ENCODE measurements around the gene ONECUT3.
"Not testable (repeated sequence)": the region's sequence is repeated elsewhere in the genome, so short reads cannot be mapped to it uniquely, and the experiment has no call there.

ONECUT3 gene

GRCh38 chr19:1797313-1797712 is 44.0 kb downstream of the ONECUT3 start:
- H3K9me3 Mint-ChIP-seq; H3K4me3 Mint-ChIP-seq; H3K27ac Mint-ChIP-seq; intact Hi-C loops (cut with micrococcal nuclease); H3K4me1 Mint-ChIP-seq (ENCODE audit: low read depth): not testable (repeated sequence)
- Mint-ChIP-seq H3K36me3 (ENCODE audit: low read depth) (peaks cover 16% of the 10 kb centered on the region), H3K27me3 (peaks cover 33% of the 10 kb centered on the region)

GRCh38 chr19:1799695-1800342 is 46.5 kb downstream of the ONECUT3 start:
- Mint-ChIP-seq H3K4me1 (ENCODE audit: low read depth) (peaks cover 15% of the 10 kb centered on the region), H3K4me3 (no peak overlapping the region), H3K27me3 (peaks cover 23% of the 10 kb centered on the region), H3K27ac (no peak overlapping the region), H3K9me3 (no peaks in the 10 kb centered on the region), H3K36me3 (ENCODE audit: low read depth) (peaks cover 29% of the 10 kb centered on the region)
- intact Hi-C loops (cut with micrococcal nuclease) = no loop called here

GRCh38 chr19:1804858-1805257 is 51.6 kb downstream of the ONECUT3 start:
- H3K4me1 Mint-ChIP-seq (ENCODE audit: low read depth) = peaks cover 6% of the 10 kb centered on the region
- H3K27me3 Mint-ChIP-seq = no peaks in the 10 kb centered on the region
- H3K9me3 Mint-ChIP-seq = no peaks in the 10 kb centered on the region
- intact Hi-C loops (cut with micrococcal nuclease) = no loop called here
- H3K4me3 Mint-ChIP-seq = no peak overlapping the region
- H3K27ac Mint-ChIP-seq = no peak overlapping the region
- peaks cover 37% of the 10 kb centered on the region for H3K36me3 Mint-ChIP-seq (ENCODE audit: low read depth)

- H3K36me3 Mint-ChIP-seq (ENCODE audit: low read depth) = peaks cover 31% of the 10 kb centered on the region
- no peak overlapping the region for H3K27ac Mint-ChIP-seq
- H3K9me3 Mint-ChIP-seq = no peaks in the 10 kb centered on the region
- H3K27me3 Mint-ChIP-seq = no peaks in the 10 kb centered on the region
- H3K4me1 Mint-ChIP-seq (ENCODE audit: low read depth) = peaks cover 6% of the 10 kb centered on the region
- no peak overlapping the region for H3K4me3 Mint-ChIP-seq
- intact Hi-C loops (cut with micrococcal nuclease) = no loop called here
Observed at GRCh38 chr19:1805401-1806183, 52.3 kb downstream of the ONECUT3 start.

- Mint-ChIP-seq H3K27me3 (no peaks in the 10 kb centered on the region), H3K4me3 (no peak overlapping the region), H3K27ac (no peak overlapping the region), H3K4me1 (ENCODE audit: low read depth) (peaks cover 8% of the 10 kb centered on the region), H3K36me3 (ENCODE audit: low read depth) (peaks cover 31% of the 10 kb centered on the region), H3K9me3 (no peaks in the 10 kb centered on the region)
- intact Hi-C loops (cut with micrococcal nuclease) = no loop called here
Observed at GRCh38 chr19:1806184-1807029, 53.1 kb downstream of the ONECUT3 start.

- H3K36me3 Mint-ChIP-seq (ENCODE audit: low read depth) = peaks cover 32% of the 10 kb centered on the region
- peaks cover 12% of the 10 kb centered on the region for H3K4me1 Mint-ChIP-seq (ENCODE audit: low read depth)
- H3K27me3 Mint-ChIP-seq = no peaks in the 10 kb centered on the region
- no peak overlapping the region for H3K4me3 Mint-ChIP-seq
- H3K27ac Mint-ChIP-seq = no peak overlapping the region
- intact Hi-C loops (cut with micrococcal nuclease) = no loop called here
- no peaks in the 10 kb centered on the region for H3K9me3 Mint-ChIP-seq
Observed at GRCh38 chr19:1807030-1807694, 53.9 kb downstream of the ONECUT3 start.

- intact Hi-C loops (cut with micrococcal nuclease) = no loop called here
- H3K4me3 Mint-ChIP-seq = no peak overlapping the region
- peaks cover 33% of the 10 kb centered on the region for H3K36me3 Mint-ChIP-seq (ENCODE audit: low read depth)
- no peaks in the 10 kb centered on the region for H3K27me3 Mint-ChIP-seq
- no peaks in the 10 kb centered on the region for H3K9me3 Mint-ChIP-seq
- peaks cover 13% of the 10 kb centered on the region for H3K4me1 Mint-ChIP-seq (ENCODE audit: low read depth)
- H3K27ac Mint-ChIP-seq = no peak overlapping the region
Observed at GRCh38 chr19:1807695-1808394, 54.5 kb downstream of the ONECUT3 start.

GRCh38 chr19:1808395-1808731 is 55.1 kb downstream of the ONECUT3 start:
- H3K27me3 Mint-ChIP-seq = no peaks in the 10 kb centered on the region
- H3K36me3 Mint-ChIP-seq (ENCODE audit: low read depth) = peaks cover 30% of the 10 kb centered on the region
- peaks cover 16% of the 10 kb centered on the region for H3K4me1 Mint-ChIP-seq (ENCODE audit: low read depth)
- no peaks in the 10 kb centered on the region for H3K9me3 Mint-ChIP-seq
- intact Hi-C loops (cut with micrococcal nuclease) = no loop called here
- no peak overlapping the region for H3K4me3 Mint-ChIP-seq
- H3K27ac Mint-ChIP-seq = no peak overlapping the region

GRCh38 chr19:1809678-1810077 is 56.4 kb downstream of the ONECUT3 start:
- H3K27me3 Mint-ChIP-seq = no peaks in the 10 kb centered on the region
- H3K27ac Mint-ChIP-seq = no peak overlapping the region
- no peak overlapping the region for H3K4me3 Mint-ChIP-seq
- intact Hi-C loops (cut with micrococcal nuclease) = no loop called here
- H3K9me3 Mint-ChIP-seq = no peaks in the 10 kb centered on the region
- peaks cover 29% of the 10 kb centered on the region for H3K36me3 Mint-ChIP-seq (ENCODE audit: low read depth)
- peaks cover 24% of the 10 kb centered on the region for H3K4me1 Mint-ChIP-seq (ENCODE audit: low read depth)

GRCh38 chr19:1810439-1811160 is 57.3 kb downstream of the ONECUT3 start:
- Mint-ChIP-seq H3K4me3 (no peak overlapping the region), H3K9me3 (no peaks in the 10 kb centered on the region), H3K27ac (peak overlapping the region; percentile 97), H3K36me3 (ENCODE audit: low read depth) (peaks cover 32% of the 10 kb centered on the region), H3K4me1 (ENCODE audit: low read depth) (peaks cover 28% of the 10 kb centered on the region), H3K27me3 (no peaks in the 10 kb centered on the region)
- intact Hi-C loops (cut with micrococcal nuclease) = no loop called here

GRCh38 chr19:1811472-1811894 is 58.2 kb downstream of the ONECUT3 start:
- H3K27me3 Mint-ChIP-seq = no peaks in the 10 kb centered on the region
- H3K27ac Mint-ChIP-seq = peak overlapping the region; percentile 97
- peaks cover 33% of the 10 kb centered on the region for H3K36me3 Mint-ChIP-seq (ENCODE audit: low read depth)
- intact Hi-C loops (cut with micrococcal nuclease) = no loop called here
- H3K4me1 Mint-ChIP-seq (ENCODE audit: low read depth) = peaks cover 28% of the 10 kb centered on the region
- peak overlapping the region; percentile 71 for H3K4me3 Mint-ChIP-seq
- H3K9me3 Mint-ChIP-seq = no peaks in the 10 kb centered on the region

GRCh38 chr19:1811942-1812425 is 58.7 kb downstream of the ONECUT3 start, which contains the start of gene ATP8B3:
ATP8B3 (minus strand) TSS chr19:1812276; CDS start chr19:1811736, 540 bp downstream.
- no peaks in the 10 kb centered on the region for H3K9me3 Mint-ChIP-seq
- peak within 1 kb of the TSS; percentile 97 for H3K27ac Mint-ChIP-seq
- H3K36me3 Mint-ChIP-seq (ENCODE audit: low read depth) = peaks cover 34% of the 10 kb centered on the region
- intact Hi-C loops (cut with micrococcal nuclease) = no loop called here
- H3K27me3 Mint-ChIP-seq = no peaks in the 10 kb centered on the region
- peak within 1 kb of the TSS; percentile 93 for H3K4me3 Mint-ChIP-seq
- peaks cover 28% of the 10 kb centered on the region for H3K4me1 Mint-ChIP-seq (ENCODE audit: low read depth)
